LNCaP clone FGC (cell line): ENCODE results near the gene SH3GL2.

Source experiments
- DNase-seq: peaks from one replicate; pipeline ENCODE4 v3.0.0-alpha.2; 2011; ENCODE audit warnings: low read depth
- H3K4me3 ChIP-seq: 2 replicates; pipeline ENCODE4 v1.5.1; 2011; ENCODE audit warnings: mild to moderate bottlenecking, low read depth, low read length, control low read depth
- CTCF ChIP-seq: IDR thresholded peaks from 2 replicates; pipeline ENCODE4 v1.5.1; 2012; ENCODE audit warnings: mild to moderate bottlenecking; ENCODE audit not compliant: control insufficient read depth, insufficient read depth; ENCODE audit errors: extremely low read depth

SH3GL2 gene

GRCh38 chr9:17706347-17706746 lies 127.5 kb downstream of the SH3GL2 start:
- H3K4me3 ChIP-seq = no peak overlapping the region
- no peak for DNase-seq
- TF ChIP-seq CTCF = no peak

GRCh38 chr9:17719053-17719452 lies 140.2 kb downstream of the SH3GL2 start:
- TF ChIP-seq CTCF = no peak
- DNase-seq = no peak

GRCh38 chr9:17721954-17722353 lies 143.1 kb downstream of the SH3GL2 start:
- no peak overlapping the region for H3K4me3 ChIP-seq
- no peak for TF ChIP-seq CTCF
- no peak for DNase-seq

More at GRCh38 chr9:17719053-17719452, 140.2 kb downstream of the SH3GL2 start:
- no peak overlapping the region for H3K4me3 ChIP-seq

- H3K4me3 ChIP-seq = no peak overlapping the region
- DNase-seq = no peak
- no peak for TF ChIP-seq CTCF
Observed at GRCh38 chr9:17723656-17724055, 144.8 kb downstream of the SH3GL2 start.

GRCh38 chr9:17725399-17726010 lies 146.6 kb downstream of the SH3GL2 start:
- no peak for TF ChIP-seq CTCF
- DNase-seq = no peak
- H3K4me3 ChIP-seq = no peak overlapping the region

- DNase-seq = no peak
- TF ChIP-seq CTCF = no peak
- no peak overlapping the region for H3K4me3 ChIP-seq
Observed at GRCh38 chr9:17726298-17726697, 147.4 kb downstream of the SH3GL2 start.

- DNase-seq = no peak
- H3K4me3 ChIP-seq = no peak overlapping the region
- no peak for TF ChIP-seq CTCF
Observed at GRCh38 chr9:17730899-17731298, 152.0 kb downstream of the SH3GL2 start.
